Endothelial cell (in vitro differentiated cells): ENCODE results near the gene CYP2C18. TPM values are rescaled to one million over a fixed set of nuclear protein-coding genes. Genes with fewer than 3 reads are reported as not detected.
"Not testable (repeated sequence)": the region's sequence is repeated elsewhere in the genome, so short reads cannot be mapped to it uniquely, and the experiment has no call there.

Source experiments
- DNase-seq: peaks from one replicate; pipeline ENCODE4 v3.0.0; 2021; ENCODE audit warnings: low spot score
- H3K27ac Mint-ChIP-seq: one replicate; pipeline ENCODE4 v1.8.0; 2021; ENCODE audit warnings: mixed read lengths, inconsistent platforms; ENCODE audit not compliant: unreplicated experiment
- H3K27me3 Mint-ChIP-seq: one replicate; pipeline ENCODE4 v1.8.0; 2021; ENCODE audit warnings: mild to moderate bottlenecking, moderate library complexity, mixed read lengths, inconsistent platforms; ENCODE audit not compliant: unreplicated experiment
- H3K36me3 Mint-ChIP-seq: one replicate; pipeline ENCODE4 v1.8.0; 2021; ENCODE audit warnings: mild to moderate bottlenecking, low read depth, mixed read lengths, inconsistent platforms; ENCODE audit not compliant: unreplicated experiment
- H3K4me1 Mint-ChIP-seq: one replicate; pipeline ENCODE4 v1.8.0; 2021; ENCODE audit warnings: mild to moderate bottlenecking, mixed read lengths, inconsistent platforms; ENCODE audit not compliant: unreplicated experiment
- H3K4me3 Mint-ChIP-seq: one replicate; pipeline ENCODE4 v1.8.0; 2021; ENCODE audit warnings: mild to moderate bottlenecking, mixed read lengths, inconsistent platforms; ENCODE audit not compliant: unreplicated experiment
- H3K9me3 Mint-ChIP-seq: one replicate; pipeline ENCODE4 v1.8.0; 2021; ENCODE audit warnings: mixed read lengths, inconsistent platforms; ENCODE audit not compliant: unreplicated experiment
- CTCF ChIP-seq: fragments of 200-600 bp; sonication (generic); IDR thresholded peaks from one replicate; pipeline ENCODE4 v1.5.0; 2021; ENCODE audit warnings: antibody characterized with exemption; ENCODE audit not compliant: unreplicated experiment
- long read RNA-seq: library from polyadenylated mRNA; unstranded; transcript quantifications from one replicate; pipeline ENCODE4 v2.0.0, GENCODE V29; 2020; ENCODE audit not compliant: unreplicated experiment
- total RNA-seq: library from RNA; stranded (reverse); fragmentation: NEBNext Ultra II Directional; extraction: Animal tissue kit (Norgen Biotek cat#: 25700); gene quantifications from one replicate; pipeline ENCODE4 v1.2.1, GENCODE V29; 2021; ENCODE audit not compliant: unreplicated experiment

CYP2C18 gene
- not detected for total RNA-seq
- long read RNA-seq = 0 reads

- no peaks in the 10 kb centered on the region for H3K4me1 Mint-ChIP-seq
- no peaks in the 10 kb centered on the region for H3K36me3 Mint-ChIP-seq
- H3K27ac Mint-ChIP-seq = no peak within 1 kb of the TSS
- TF ChIP-seq CTCF = no peak
- H3K9me3 Mint-ChIP-seq = no peaks in the 10 kb centered on the region
- H3K4me3 Mint-ChIP-seq = no peak within 1 kb of the TSS
- no peak for DNase-seq
- no peaks in the 10 kb centered on the region for H3K27me3 Mint-ChIP-seq
Observed at GRCh38 chr10:94683214-94684054, at the start of gene CYP2C18. CYP2C18 (plus strand) TSS chr10:94683729; CDS start chr10:94683820, 91 bp downstream.

GRCh38 chr10:94638097-94638496 is 45.4 kb upstream of the CYP2C18 start:
- not testable (repeated sequence) for DNase-seq

GRCh38 chr10:94639902-94640301 is 43.6 kb upstream of the CYP2C18 start:
- H3K27ac Mint-ChIP-seq = no peak overlapping the region
- H3K9me3 Mint-ChIP-seq = peaks cover 15% of the 10 kb centered on the region
- no peak for TF ChIP-seq CTCF
- H3K27me3 Mint-ChIP-seq = no peaks in the 10 kb centered on the region
- peaks cover 5% of the 10 kb centered on the region for H3K36me3 Mint-ChIP-seq
- no peaks in the 10 kb centered on the region for H3K4me1 Mint-ChIP-seq
- no peak overlapping the region for H3K4me3 Mint-ChIP-seq
- no peak for DNase-seq

More at GRCh38 chr10:94638097-94638496, 45.4 kb upstream of the CYP2C18 start:
- H3K4me3 Mint-ChIP-seq, H3K27ac Mint-ChIP-seq, H3K4me1 Mint-ChIP-seq, H3K27me3 Mint-ChIP-seq: not testable (repeated sequence)
- Mint-ChIP-seq H3K36me3 (peaks cover 10% of the 10 kb centered on the region), H3K9me3 (peaks cover 15% of the 10 kb centered on the region)

- no peaks in the 10 kb centered on the region for H3K27me3 Mint-ChIP-seq
- no peak overlapping the region for H3K4me3 Mint-ChIP-seq
- H3K27ac Mint-ChIP-seq = no peak overlapping the region
- H3K9me3 Mint-ChIP-seq = peaks cover 15% of the 10 kb centered on the region
- no peaks in the 10 kb centered on the region for H3K4me1 Mint-ChIP-seq
- TF ChIP-seq CTCF = no peak
- no peak for DNase-seq
- H3K36me3 Mint-ChIP-seq = peaks cover 5% of the 10 kb centered on the region
Observed at GRCh38 chr10:94640562-94640961, 43.0 kb upstream of the CYP2C18 start.

GRCh38 chr10:94641480-94641879 is 42.0 kb upstream of the CYP2C18 start:
- TF ChIP-seq CTCF = no peak
- Mint-ChIP-seq H3K27ac (no peak overlapping the region), H3K4me1 (no peaks in the 10 kb centered on the region), H3K4me3 (no peak overlapping the region), H3K9me3 (peaks cover 15% of the 10 kb centered on the region), H3K27me3 (no peaks in the 10 kb centered on the region), H3K36me3 (peaks cover 5% of the 10 kb centered on the region)
- DNase-seq = no peak
